CD14-positive monocyte (primary cell): ENCODE measurements around the gene CACUL1. TPM values are rescaled to one million over a fixed set of nuclear protein-coding genes. Genes with fewer than 3 reads are reported as not detected.

Experiments
- DNase-seq, 3 donors: peaks; one replicate each; pipeline ENCODE4 v3.0.0-alpha.2; 2011 to 2022
- H2AFZ ChIP-seq: 2 replicates; pipeline ENCODE4 v1.6.0; 2012; ENCODE audit warnings: mild to moderate bottlenecking, low read depth, low read length, inconsistent platforms; ENCODE audit not compliant: insufficient read depth, poor library complexity, severe bottlenecking
- H3K27ac ChIP-seq, 2 donors: 1 replicate in 1 of 2; 2 replicates in 1 of 2; pipeline ENCODE4 v1.5.1; 2012 to 2013; ENCODE audit warnings: low read length in 2 of 2, control low read depth in 1 of 2, inconsistent platforms in 1 of 2, low read depth in 1 of 2, mild to moderate bottlenecking in 1 of 2
- H3K27me3 ChIP-seq, 2 donors: one replicate each; pipeline versions ENCODE4 v1.6.0 to v1.6.1; 2011 to 2013; ENCODE audit warnings: low read length in 2 of 2; ENCODE audit not compliant: control insufficient read depth in 2 of 2, insufficient read depth in 2 of 2
- H3K36me3 ChIP-seq, 2 donors: replicated peaks in 1 of 2; 1 replicate in 1 of 2; 2 replicates in 1 of 2; pipeline versions ENCODE4 v1.5.1 to v1.6.1; 2012 to 2013; ENCODE audit warnings: low read length in 2 of 2, control low read depth in 1 of 2, inconsistent platforms in 1 of 2, mild to moderate bottlenecking in 1 of 2; ENCODE audit not compliant: insufficient read depth in 2 of 2, control insufficient read depth in 1 of 2
- H3K4me1 ChIP-seq, 2 donors: 1 replicate in 1 of 2; 2 replicates in 1 of 2; pipeline versions ENCODE4 v1.5.1 to v1.6.1; 2012 to 2013; ENCODE audit warnings: low read length in 2 of 2, control low read depth in 1 of 2, inconsistent platforms in 1 of 2, mild to moderate bottlenecking in 1 of 2, moderate library complexity in 1 of 2; ENCODE audit not compliant: insufficient read depth in 2 of 2, control insufficient read depth in 1 of 2
- H3K4me2 ChIP-seq: replicated peaks from 2 replicates; pipeline ENCODE3; 2012; ENCODE audit warnings: low read length, moderate library complexity, mild to moderate bottlenecking; ENCODE audit not compliant: poor library complexity, severe bottlenecking; ENCODE audit errors: extremely low read depth
- H3K4me3 ChIP-seq, 3 experiments: fragments of 200-600 bp in 1 of 3; sonication (generic) in 1 of 3; replicated peaks in 1 of 3; 1 replicate in 2 of 3; 2 replicates in 1 of 3; pipeline ENCODE4 v1.5.1; 2011 to 2013; ENCODE audit warnings: low read length in 3 of 3, mild to moderate bottlenecking in 3 of 3, control low read depth in 2 of 3, low read depth in 2 of 3, inconsistent platforms in 1 of 3, moderate library complexity in 1 of 3
- H3K79me2 ChIP-seq: 2 replicates; pipeline ENCODE4 v1.6.0; 2012; ENCODE audit warnings: mild to moderate bottlenecking, control low read depth, inconsistent platforms, low read length, moderate library complexity; ENCODE audit not compliant: insufficient read depth
- H3K9ac ChIP-seq: 2 replicates; pipeline ENCODE4 v1.6.0; 2017; ENCODE audit warnings: low read length, mild to moderate bottlenecking; ENCODE audit not compliant: insufficient read depth, poor library complexity, severe bottlenecking
- H3K9me3 ChIP-seq, 2 donors: replicated peaks in 1 of 2; 1 replicate in 1 of 2; 2 replicates in 1 of 2; pipeline versions ENCODE4 v1.5.1 to v1.6.1; 2012 to 2013; ENCODE audit warnings: low read length in 2 of 2, control low read depth in 1 of 2; ENCODE audit not compliant: control insufficient read depth in 1 of 2, insufficient read depth in 1 of 2
- H4K20me1 ChIP-seq: 2 replicates; pipeline ENCODE4 v1.6.0; 2012; ENCODE audit warnings: mild to moderate bottlenecking, low read length, control low read depth, moderate library complexity; ENCODE audit not compliant: insufficient read depth
- H3K27ac Mint-ChIP-seq, 7 donors: one replicate each; pipeline ENCODE4 v1.8.0; 2020; ENCODE audit warnings: mild to moderate bottlenecking in 7 of 7, mixed read lengths in 7 of 7, moderate library complexity in 6 of 7, inconsistent platforms in 2 of 7
- H3K27me3 Mint-ChIP-seq, 3 donors: one replicate each; pipeline ENCODE4 v1.8.0; 2021 to 2022; ENCODE audit warnings: low read depth in 3 of 3, mild to moderate bottlenecking in 3 of 3, mixed read lengths in 3 of 3, moderate library complexity in 3 of 3, inconsistent platforms in 1 of 3
- H3K36me3 Mint-ChIP-seq, 2 donors: one replicate each; pipeline ENCODE4 v1.8.0; 2020; ENCODE audit warnings: mixed read lengths in 2 of 2, inconsistent platforms in 1 of 2, mild to moderate bottlenecking in 1 of 2
- H3K4me1 Mint-ChIP-seq: one replicate; pipeline ENCODE4 v1.8.0; 2020; ENCODE audit warnings: mild to moderate bottlenecking, mixed read lengths
- H3K4me3 Mint-ChIP-seq, 2 donors: one replicate each; pipeline ENCODE4 v1.8.0; 2020; ENCODE audit warnings: mild to moderate bottlenecking in 2 of 2, mixed read lengths in 2 of 2, moderate library complexity in 1 of 2
- H3K9me3 Mint-ChIP-seq, 7 donors: one replicate each; pipeline ENCODE4 v1.8.0; 2020 to 2022; ENCODE audit warnings: mixed read lengths in 7 of 7, mild to moderate bottlenecking in 6 of 7, moderate library complexity in 6 of 7, inconsistent platforms in 2 of 7
- WGBS: methylation state at CpG from one replicate; pipeline ENCODE4 v1.1.5; 2013; ENCODE audit warnings: missing lambda C conversion rate; ENCODE audit not compliant: insufficient coverage; 5-methylcytosine and 5-hydroxymethylcytosine counted together
- intact Hi-C, 2 donors: fragments of 100-400 bp; cut with micrococcal nuclease; formaldehyde crosslinking; loops; one replicate each; pipeline versions ENCODE4 v1.15.0 to v1.15.1; 2023
- polyA plus RNA-seq, 3 donors: library from polyadenylated mRNA; depleted of rRNA in 1 of 3; unstranded in 2 of 3; stranded (reverse) in 1 of 3; fragments of 300-500 nt in 2 of 3; fragments of >200 nt in 1 of 3; fragmentation: Illumina TruSeq in 2 of 3; gene quantifications; 1 replicate in 2 of 3; 2 replicates in 1 of 3; pipeline ENCODE4 v1.2.3, GENCODE V29; 2012 to 2021
- TF ChIP-seq, protein P1 (sequence below): fragments of 200-600 bp; IDR thresholded peaks from one replicate; pipeline ENCODE4 v1.8.0; 2022; ENCODE audit warnings: antibody characterized with exemption, mild to moderate bottlenecking

Gene CACUL1
- polyA plus RNA-seq, 3 donors: 18.1 to 50.8 (median 38.8) TPM

DNA sequence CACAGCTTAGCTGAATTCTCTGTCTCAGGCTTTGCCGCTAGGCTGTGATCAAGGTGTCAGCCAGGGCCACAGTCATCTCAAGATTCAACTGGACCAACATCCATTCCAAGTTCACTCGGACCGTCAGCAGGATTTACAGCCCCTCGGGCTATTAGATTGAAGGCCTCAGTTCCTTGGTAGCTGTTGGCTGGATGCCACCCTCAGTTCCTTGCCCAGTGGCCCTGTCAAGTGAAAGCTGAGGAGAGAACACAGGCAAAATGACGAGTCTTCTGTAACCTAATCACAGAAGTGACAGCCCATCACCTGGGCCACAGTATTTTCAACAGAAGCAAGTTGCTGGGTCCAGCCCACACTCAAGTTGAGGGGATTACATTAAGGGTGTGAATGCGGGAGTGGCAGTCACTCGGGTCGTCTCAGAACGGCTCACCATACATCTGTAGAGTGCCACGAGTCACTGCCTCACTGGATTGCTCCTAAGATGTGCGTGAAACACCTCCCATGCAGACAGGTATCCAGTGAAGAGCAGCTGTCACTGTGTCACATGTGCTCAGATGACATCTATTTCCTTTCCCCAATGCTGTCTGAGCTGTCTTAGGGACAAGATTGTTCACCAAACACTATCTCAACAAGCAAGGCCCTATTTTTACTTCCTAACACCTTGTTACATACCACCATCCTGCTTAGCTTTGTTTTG is 80.4 kb downstream of the CACUL1 start:
- Mint-ChIP-seq H3K4me1 (peaks cover 8% of the 10 kb centered on the region), H3K27ac (peak overlapping the region in 2 of 7 donors; percentile 20 to 76), H3K36me3 (peaks cover 25 to 35% of the 10 kb centered on the region in 2 donors), H3K27me3 (peaks cover 0 to 7% (median 4%) of the 10 kb centered on the region in 3 donors), H3K9me3 (no peaks in the 10 kb centered on the region), H3K4me3 (no peak overlapping the region)
- no peak overlapping the region for H3K27ac ChIP-seq
- H3K9ac ChIP-seq: no peak overlapping the region
- DNase-seq: no peak
- H3K4me1 ChIP-seq: peaks cover 0 to 7% of the 10 kb centered on the region in 2 donors
- no peaks in the 10 kb centered on the region for H4K20me1 ChIP-seq
- no peak overlapping the region for H3K4me3 ChIP-seq
- WGBS: 97% methylated on average over 5 of the region's 11 CpGs
- no peaks in the 10 kb centered on the region for H3K79me2 ChIP-seq
- peaks cover 0 to 9% of the 10 kb centered on the region in 2 donors for H3K36me3 ChIP-seq
- H3K9me3 ChIP-seq: no peaks in the 10 kb centered on the region
- no peak overlapping the region for H3K4me2 ChIP-seq
- no peak overlapping the region for H2AFZ ChIP-seq
- H3K27me3 ChIP-seq: no peaks in the 10 kb centered on the region
- TF ChIP-seq, protein P1, sequence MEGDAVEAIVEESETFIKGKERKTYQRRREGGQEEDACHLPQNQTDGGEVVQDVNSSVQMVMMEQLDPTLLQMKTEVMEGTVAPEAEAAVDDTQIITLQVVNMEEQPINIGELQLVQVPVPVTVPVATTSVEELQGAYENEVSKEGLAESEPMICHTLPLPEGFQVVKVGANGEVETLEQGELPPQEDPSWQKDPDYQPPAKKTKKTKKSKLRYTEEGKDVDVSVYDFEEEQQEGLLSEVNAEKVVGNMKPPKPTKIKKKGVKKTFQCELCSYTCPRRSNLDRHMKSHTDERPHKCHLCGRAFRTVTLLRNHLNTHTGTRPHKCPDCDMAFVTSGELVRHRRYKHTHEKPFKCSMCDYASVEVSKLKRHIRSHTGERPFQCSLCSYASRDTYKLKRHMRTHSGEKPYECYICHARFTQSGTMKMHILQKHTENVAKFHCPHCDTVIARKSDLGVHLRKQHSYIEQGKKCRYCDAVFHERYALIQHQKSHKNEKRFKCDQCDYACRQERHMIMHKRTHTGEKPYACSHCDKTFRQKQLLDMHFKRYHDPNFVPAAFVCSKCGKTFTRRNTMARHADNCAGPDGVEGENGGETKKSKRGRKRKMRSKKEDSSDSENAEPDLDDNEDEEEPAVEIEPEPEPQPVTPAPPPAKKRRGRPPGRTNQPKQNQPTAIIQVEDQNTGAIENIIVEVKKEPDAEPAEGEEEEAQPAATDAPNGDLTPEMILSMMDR: no peak
- intact Hi-C loops: no loop called here

DNA sequence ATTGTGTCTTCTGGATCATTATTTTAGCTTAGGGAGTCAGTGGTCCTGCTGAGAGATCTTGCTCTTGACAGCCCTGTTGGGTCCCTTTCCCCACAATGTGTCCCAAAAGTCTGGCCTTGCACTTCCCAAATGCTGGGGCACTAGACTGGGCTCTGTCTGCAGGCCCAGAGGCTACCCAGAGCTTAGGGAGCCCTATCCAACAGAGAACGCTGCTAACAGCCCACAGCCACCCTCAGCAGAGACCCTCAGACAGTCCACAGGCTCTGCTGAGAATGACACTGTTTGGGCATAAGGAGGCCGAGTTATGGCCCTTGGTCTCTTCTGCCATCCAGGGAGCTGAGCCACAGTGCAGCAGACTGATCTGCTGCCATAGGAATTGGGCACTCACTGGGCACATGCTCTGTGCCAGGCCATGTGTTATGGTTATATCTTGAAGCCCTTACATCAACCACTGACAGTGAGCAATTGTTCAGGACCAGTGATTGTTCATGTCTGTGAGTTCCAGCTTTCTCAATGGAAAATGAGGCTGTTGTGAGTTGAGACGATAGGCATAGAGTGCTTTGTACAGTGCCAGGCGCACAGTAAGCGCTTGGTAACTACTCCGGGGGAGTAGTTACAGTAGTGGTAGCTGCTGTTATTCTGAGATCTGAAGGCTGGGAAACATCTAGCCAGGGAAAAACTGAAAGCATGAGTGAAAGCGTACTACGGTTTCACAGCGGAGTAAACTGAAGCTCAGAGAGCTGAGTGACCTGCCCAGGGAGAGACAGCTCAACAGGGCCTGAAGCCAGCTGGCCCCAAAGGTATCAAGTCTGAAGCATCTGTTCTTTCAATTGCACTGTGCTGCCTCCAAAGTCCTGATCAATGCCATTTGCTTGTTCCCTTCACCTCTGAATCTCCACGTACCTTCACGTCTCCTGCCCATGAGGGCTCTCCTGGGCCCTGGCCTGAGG is 81.7 kb downstream of the CACUL1 start:
- H3K79me2 ChIP-seq: no peaks in the 10 kb centered on the region
- TF ChIP-seq, protein P1: no peak

More for the DNA sequence above, 81.7 kb downstream of the CACUL1 start:
- intact Hi-C loops: no loop called here
- Histone ChIP-seq H3K27me3 (peaks cover 0 to 3% of the 10 kb centered on the region in 2 donors), H4K20me1 (no peaks in the 10 kb centered on the region), H3K4me3 (no peak overlapping the region), H3K4me1 (peaks cover 0 to 16% of the 10 kb centered on the region in 2 donors), H3K9me3 (no peaks in the 10 kb centered on the region), H3K9ac (no peak overlapping the region), H3K4me2 (no peak overlapping the region), H3K27ac (no peak overlapping the region), H2AFZ (no peak overlapping the region), H3K36me3 (peaks cover 0 to 9% of the 10 kb centered on the region in 2 donors)
- Mint-ChIP-seq H3K9me3 (no peaks in the 10 kb centered on the region), H3K27ac (no peak overlapping the region), H3K4me1 (peaks cover 16% of the 10 kb centered on the region), H3K36me3 (peaks cover 15 to 25% of the 10 kb centered on the region in 2 donors), H3K4me3 (no peak overlapping the region), H3K27me3 (peaks cover 7 to 12% (median 10%) of the 10 kb centered on the region in 3 donors)
- no peak for DNase-seq
- 84% methylated on average over 9 of the region's 11 CpGs for WGBS
